HepG2 (cell line): Measurements from ENCODE around the gene ACTR10. TPM values are rescaled to one million over a fixed set of nuclear protein-coding genes. Genes with fewer than 3 reads are reported as not detected.

Source experiments
- ATAC-seq: fragments of 200-7000 bp; cut with Tn5 transposase; 3 replicates; pipeline ENCODE4 v1.9.1; 2020; ENCODE audit warnings: mild to moderate bottlenecking, moderate library complexity
- BruUV-seq: library from RNA; stranded (reverse); fragments of 400-500 nt; replicated peaks from 2 replicates; lab custom pipeline; 2021; lab: Mats Ljungman, UMichigan
- CTCF ChIA-PET: fragments of 300-600 bp; formaldehyde crosslinking; extraction: SDS; loops from one replicate; lab custom pipeline; 2021; ENCODE audit warnings: low total read pairs, inconsistent platforms, low intra/inter-chr PET ratio; lab: Yijun Ruan, JAX
- POLR2A ChIA-PET: fragments of 350-600 bp; sonication (Branson Sonifier 250); formaldehyde crosslinking; loops from one replicate; lab custom pipeline; 2020; ENCODE audit warnings: antibody characterized with exemption, inconsistent platforms; lab: Yijun Ruan, JAX
- DNase-seq: peaks from one replicate; pipeline ENCODE4 v3.0.0-alpha.2; 2015; ENCODE audit warnings: low spot score
- FAIRE-seq: peaks from 3 replicates; lab custom pipeline; 2011; peaks lifted over from hg19 to GRCh38; lab: Jason Lieb, UNC
- H2AFZ ChIP-seq: one replicate; pipeline ENCODE4 v1.6.1; 2011; ENCODE audit warnings: low read length, inconsistent platforms
- H3K27ac ChIP-seq: fragments of 300-600 bp; 3 replicates; pipeline ENCODE4 v1.8.0; 2011; ENCODE audit warnings: mixed run types, mild to moderate bottlenecking, mixed read lengths, low read length, inconsistent platforms; ENCODE audit not compliant: insufficient read depth; ENCODE audit errors: extremely low read length
- H3K27me3 ChIP-seq, 2 experiments: fragments of 200-600 bp in 1 of 2; 2 replicates in 1 of 2; 3 replicates in 1 of 2; pipeline versions ENCODE4 v1.6.0 to v1.8.0; 2011; ENCODE audit warnings: low read length in 2 of 2, mild to moderate bottlenecking in 2 of 2, moderate library complexity in 2 of 2, inconsistent platforms in 1 of 2; ENCODE audit not compliant: insufficient read depth in 2 of 2, control insufficient read depth in 1 of 2
- H3K36me3 ChIP-seq, 2 experiments: fragments of 200-600 bp in 1 of 2; replicated peaks in 1 of 2; 2 replicates in 1 of 2; 3 replicates in 1 of 2; pipeline versions ENCODE4 v1.5.1 to v1.8.0; 2011; ENCODE audit warnings: low read length in 2 of 2, inconsistent platforms in 1 of 2; ENCODE audit not compliant: insufficient read depth in 2 of 2, control insufficient read depth in 1 of 2
- H3K4me1 ChIP-seq: 2 replicates; pipeline ENCODE4 v1.5.1; 2012; ENCODE audit warnings: low read length, inconsistent platforms; ENCODE audit not compliant: insufficient read depth
- H3K4me2 ChIP-seq: 2 replicates; pipeline ENCODE4 v1.6.0; 2011; ENCODE audit warnings: low read depth, low read length, inconsistent platforms
- H3K4me3 ChIP-seq, 3 experiments: fragments of 200-600 bp in 1 of 3; sonication (generic), shearing (Covaris generic) in 1 of 3; replicated peaks in 1 of 3; 2 replicates each; pipeline ENCODE4 v1.5.1; 2011 to 2016; ENCODE audit warnings: low read length in 3 of 3, inconsistent platforms in 2 of 3, low read depth in 2 of 3, mild to moderate bottlenecking in 2 of 3, control low read depth in 1 of 3, mixed read lengths in 1 of 3; ENCODE audit not compliant: insufficient read depth in 1 of 3
- H3K79me2 ChIP-seq: one replicate; pipeline ENCODE4 v1.6.1; 2011; ENCODE audit warnings: low read length, inconsistent platforms; ENCODE audit not compliant: insufficient read depth
- H3K9ac ChIP-seq: 2 replicates; pipeline ENCODE4 v1.6.0; 2011; ENCODE audit warnings: mild to moderate bottlenecking, low read depth, low read length, inconsistent platforms; ENCODE audit not compliant: insufficient read depth
- H3K9me3 ChIP-seq: 2 replicates; pipeline ENCODE4 v1.5.1; 2012; ENCODE audit warnings: mild to moderate bottlenecking, low read length
- H4K20me1 ChIP-seq: 2 replicates; pipeline ENCODE4 v1.6.0; 2011; ENCODE audit warnings: inconsistent platforms, mild to moderate bottlenecking, low read length, moderate library complexity; ENCODE audit not compliant: insufficient read depth
- CBX2 ChIP-seq, 2 experiments: fragments of 200-600 bp in 1 of 2; sonication (generic); formaldehyde crosslinking in 1 of 2; IDR thresholded peaks; 2 replicates each; pipeline versions ENCODE4 v1.7.0 to v1.8.1; 2018 to 2022; ENCODE audit warnings: low read depth in 2 of 2, low read length in 1 of 2, mild to moderate bottlenecking in 1 of 2, missing genetic modification reagents in 1 of 2
- CEBPB ChIP-seq: IDR thresholded peaks from 2 replicates; pipeline ENCODE4 v1.6.1; 2011; ENCODE audit warnings: low read depth, low read length, improper control_type of control experiment, borderline replicate concordance
- MXD3 ChIP-seq: IDR thresholded peaks from 2 replicates; pipeline ENCODE4 v1.6.1; 2016; ENCODE audit warnings: mild to moderate bottlenecking, missing biosample characterization, missing genetic modification reagents
- NFYC ChIP-seq: IDR thresholded peaks from 2 replicates; pipeline ENCODE4 v1.6.1; 2016; ENCODE audit warnings: missing genetic modification reagents, missing compliant biosample characterization
- PLRG1 ChIP-seq: fragments of 450-650 bp; conservative IDR thresholded peaks from 2 replicates; pipeline ENCODE4 v1.6.1; 2016
- RBM39 ChIP-seq: fragments of 200-400 bp; formaldehyde crosslinking; IDR thresholded peaks from one replicate; pipeline ENCODE4 v1.6.1; 2018; ENCODE audit warnings: antibody characterized with exemption, mild to moderate bottlenecking, low read depth, low read length; ENCODE audit not compliant: poor library complexity, severe bottlenecking
- REST ChIP-seq, 2 experiments: IDR thresholded peaks; 2 replicates each; pipeline ENCODE4 v1.6.1; 2011 to 2012; ENCODE audit warnings: low read length in 2 of 2, borderline replicate concordance in 1 of 2, low read depth in 1 of 2, mild to moderate bottlenecking in 1 of 2, moderate library complexity in 1 of 2
- SKI ChIP-seq: fragments of 450-650 bp; IDR thresholded peaks from one replicate; pipeline ENCODE4 v1.6.1; 2018; ENCODE audit warnings: mild to moderate bottlenecking; ENCODE audit not compliant: partially characterized antibody
- SP5 ChIP-seq: IDR thresholded peaks from 2 replicates; pipeline ENCODE4 v1.6.1; 2016; ENCODE audit warnings: low read depth, borderline replicate concordance
- SYNCRIP ChIP-seq: fragments of 200-400 bp; formaldehyde crosslinking; IDR thresholded peaks from 2 replicates; pipeline ENCODE4 v1.6.1; 2018; ENCODE audit warnings: mild to moderate bottlenecking, low read depth, low read length; ENCODE audit not compliant: insufficient read depth
- ZBTB7B ChIP-seq: sonication (generic); formaldehyde crosslinking; IDR thresholded peaks from 2 replicates; pipeline ENCODE4 v1.4.0; 2020; ENCODE audit warnings: missing genetic modification reagents
- ZMYM4 ChIP-seq: sonication (generic); formaldehyde crosslinking; IDR thresholded peaks from 2 replicates; pipeline ENCODE4 v1.8.1; 2023; ENCODE audit warnings: mild to moderate bottlenecking, missing genetic modification reagents
- ZNF484 ChIP-seq: sonication (generic); formaldehyde crosslinking; IDR thresholded peaks from 2 replicates; pipeline ENCODE4 v1.5.1; 2020; ENCODE audit warnings: mild to moderate bottlenecking, low read depth, missing genetic modification reagents, borderline replicate concordance
- ZSCAN22 ChIP-seq: sonication (generic); formaldehyde crosslinking; IDR thresholded peaks from 2 replicates; pipeline ENCODE4 v1.4.0; 2020; ENCODE audit warnings: mild to moderate bottlenecking, missing genetic modification reagents
- WGBS: methylation state at CpG from one replicate; pipeline ENCODE4 v1.1.6; 2017; ENCODE audit warnings: low lambda C conversion rate; 5-methylcytosine and 5-hydroxymethylcytosine counted together
- in situ Hi-C: cut with HindIII; loops from 2 replicates; pipeline ENCODE4 v1.10.0; 2017; ENCODE audit warnings: low pct_unique_long_range_greater_than_20kb; ENCODE audit not compliant: extremely low pct_ligation_motif_present
- intact Hi-C: fragments of 100-400 bp; cut with micrococcal nuclease; formaldehyde crosslinking; loops from one replicate; pipeline ENCODE4 v1.10.0; 2022; ENCODE audit not compliant: unreplicated experiment
- polyA plus RNA-seq, 8 experiments: library from polyadenylated mRNA; depleted of rRNA in 3 of 8; stranded (reverse) in 7 of 8; unstranded in 1 of 8; fragments of >200 nt; fragmentation: Illumina TruSeq in 4 of 8; extraction: Trizol in 4 of 8; gene quantifications; 2 replicates each; pipeline versions ENCODE4 v1.2.1 to v1.2.3, GENCODE V29; 2011 to 2016; ENCODE audit warnings: low read depth in 4 of 8, missing spikeins in 1 of 8, mixed read lengths in 1 of 8; ENCODE audit not compliant: insufficient read depth in 1 of 8
- total RNA-seq, 5 experiments: library from RNA; depleted of rRNA; stranded (reverse); fragments of >200 nt; fragmentation: Illumina TruSeq; extraction: Trizol; gene quantifications; 2 replicates each; pipeline ENCODE4 v1.2.3, GENCODE V29; 2016; ENCODE audit warnings: low read depth in 1 of 5

The ACTR10 gene
- total and polyA plus RNA-seq, 2 of the 13 experiments (the other 11 are each of a cell fraction or from before 2014, with no cell fraction given) = 30.0 to 41.3 TPM

- Histone ChIP-seq H3K79me2 (no peaks in the 10 kb centered on the region), H4K20me1 (no peaks in the 10 kb centered on the region), H3K27me3 (no peaks in the 10 kb centered on the region), H3K4me2 (no peak overlapping the region), H3K9me3 (no peaks in the 10 kb centered on the region), H3K4me3 (no peak overlapping the region), H3K36me3 (no peaks in the 10 kb centered on the region), H3K9ac (no peak overlapping the region), H2AFZ (no peak overlapping the region), H3K27ac (no peak overlapping the region), H3K4me1 (peaks cover 12% of the 10 kb centered on the region)
- intact Hi-C loops (no loop called here), in situ Hi-C loops (loop anchor here (5.0 kb wide), 1 partner anchor 60 kb away; no protein-coding TSS in a partner anchor)
- DNase-seq (no peak), FAIRE-seq (no peak), ATAC-seq (no peak)
- ChIA-PET CTCF (interaction anchor here (1.5 kb wide), 1 partner anchor 59 kb away, joined by 16 read pairs; no protein-coding TSS in a partner anchor), POLR2A (no interaction called here)
- BruUV-seq = no TSS peak
- TF ChIP-seq PLRG1 (no peak), CBX2 (IDR thresholded peaks at IDR 0.05; ENCODE audit: low read depth, low read length) (no peak), CBX2 (CRISPR knock-in tag; IDR thresholded peaks at IDR 0.05; ENCODE audit: low read depth) (no peak), ZBTB7B (CRISPR knock-in tag) (no peak), SYNCRIP (no peak), RBM39 (no peak), MXD3 (CRISPR knock-in tag) (no peak), ZMYM4 (CRISPR knock-in tag) (no peak), ZSCAN22 (CRISPR knock-in tag) (no peak)
- 0% methylated on average over 1 of the region's 1 CpG for WGBS
These were observed 32.9 kb upstream of the ACTR10 start for GRCh38 chr14:58167057-58167456.

GRCh38 chr14:58167891-58168290 is 32.1 kb upstream of the ACTR10 start:
- CTCF ChIA-PET = no interaction called here
- FAIRE-seq = no peak
- ATAC-seq = no peak
- no peak for TF ChIP-seq NFYC (CRISPR knock-in tag)
- TF ChIP-seq CEBPB = no peak
- no peak for TF ChIP-seq REST (IDR thresholded peaks at IDR 0.05; ENCODE audit: borderline replicate concordance in 1 of 2, low read depth in 1 of 2, low read length in 2 of 2)
- no peak for TF ChIP-seq ZNF484
- TF ChIP-seq SKI = no peak
- no peak for TF ChIP-seq SP5

More at GRCh38 chr14:58167891-58168290, 32.1 kb upstream of the ACTR10 start:
- H3K4me3 ChIP-seq = no peak overlapping the region
- BruUV-seq = no TSS peak
- no peaks in the 10 kb centered on the region for H3K27me3 ChIP-seq
- H4K20me1 ChIP-seq = no peaks in the 10 kb centered on the region
- in situ Hi-C loops (loop anchor here (5.0 kb wide), 1 partner anchor 61 kb away; no protein-coding TSS in a partner anchor), intact Hi-C loops (no loop called here)
- H3K27ac ChIP-seq = no peak overlapping the region
- no peaks in the 10 kb centered on the region for H3K36me3 ChIP-seq
- H3K79me2 ChIP-seq = no peaks in the 10 kb centered on the region
- no peaks in the 10 kb centered on the region for H3K9me3 ChIP-seq
- no peak for DNase-seq
- H3K4me2 ChIP-seq = no peak overlapping the region
- H3K4me1 ChIP-seq = peaks cover 12% of the 10 kb centered on the region
- H2AFZ ChIP-seq = no peak overlapping the region
- H3K9ac ChIP-seq = no peak overlapping the region
- POLR2A ChIA-PET = no interaction called here
- 20% methylated on average over 5 of the region's 5 CpGs for WGBS
